PC-3 (cell line): ENCODE results near the gene TVP23C.

Source experiments
- CTCF ChIP-seq: fragments of 300-600 bp; sonication (generic); conservative IDR thresholded peaks from 2 replicates; pipeline ENCODE4 v1.5.1; 2017; ENCODE audit warnings: antibody characterized with exemption, low read depth, mild to moderate bottlenecking, low read length
- EZH2phosphoT487 ChIP-seq: fragments of 300-600 bp; sonication (generic); IDR thresholded peaks from 2 replicates; pipeline ENCODE4 v1.6.1; 2018; ENCODE audit warnings: mild to moderate bottlenecking, antibody characterized with exemption, low read length, borderline replicate concordance

DNA sequence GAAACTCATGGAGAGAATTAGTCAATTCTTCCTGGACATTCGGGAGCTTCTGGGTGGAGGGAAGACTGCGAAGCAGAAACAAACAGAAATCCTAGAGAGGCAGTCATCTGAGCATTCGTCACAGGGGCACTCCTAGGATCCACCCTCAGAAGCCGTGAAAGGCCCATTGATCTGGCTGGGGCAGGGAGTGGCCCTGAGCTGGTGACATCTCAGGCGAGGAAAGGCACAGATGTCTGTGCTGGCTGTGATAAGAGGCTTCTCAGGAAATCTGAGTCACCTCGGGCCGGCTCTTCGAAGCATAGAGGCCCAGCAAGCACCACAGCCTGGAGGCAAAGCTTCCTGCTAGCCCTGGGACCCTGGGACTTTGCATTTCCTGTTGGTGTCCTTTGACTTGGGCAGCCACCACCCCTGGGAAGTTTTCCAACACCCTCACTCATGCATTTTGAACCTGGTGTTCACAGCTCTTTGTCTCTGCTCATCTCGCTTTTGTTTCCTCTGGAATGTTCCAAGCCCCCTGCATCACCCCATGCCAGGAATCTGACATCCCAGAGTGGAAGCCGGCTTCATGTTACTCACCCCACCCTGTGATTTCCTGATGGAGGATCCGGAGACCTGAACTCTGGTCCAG is 72.5 kb downstream of the TVP23C start:
- TF ChIP-seq CTCF (no peak), EZH2phosphoT487 (no peak)
